C4-2B (cell line): ENCODE results near the gene GRHL1.

Experiments
- CTCF ChIP-seq: fragments of 450-650 bp; conservative IDR thresholded peaks from 2 replicates; pipeline ENCODE4 v1.5.1; 2017; ENCODE audit warnings: mild to moderate bottlenecking
- ZFX ChIP-seq: fragments of 450-650 bp; IDR thresholded peaks from 2 replicates; pipeline ENCODE4 v1.6.1; 2017

GRCh38 chr2:10019174-10019573, 67.7 kb downstream of the GRHL1 start:
- no peak for TF ChIP-seq CTCF
- TF ChIP-seq ZFX, result no peak
